ENCODE results near the gene CDKN2A.

DNA sequence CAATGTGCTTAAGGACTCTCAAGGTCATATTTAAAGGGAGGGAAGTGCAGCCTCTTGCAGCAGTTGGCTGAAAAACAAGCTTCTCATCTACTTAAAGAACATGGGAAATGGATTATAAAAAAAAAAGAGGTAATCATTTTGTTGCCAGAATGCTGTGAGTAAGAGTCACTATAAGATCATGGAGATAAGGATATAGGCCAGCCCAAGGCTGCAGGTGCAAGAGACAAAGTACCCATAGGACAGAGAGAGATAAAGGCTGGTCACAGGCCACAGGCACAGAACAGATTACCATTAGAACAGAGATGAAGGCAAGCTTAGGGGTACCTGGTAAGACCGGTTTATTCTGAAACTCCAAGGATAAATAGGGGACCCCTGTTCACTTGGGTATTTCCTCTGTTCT, 70.5 kb downstream of the CDKN2A start:
- TF ChIP-seq ZNF121 (CRISPR knock-in tag; IDR thresholded peaks at IDR 0.05) (no peak), ATF3 (CRISPR knock-in tag; conservative IDR thresholded peaks at IDR 0.05) (no peak), CTCF (IDR thresholded peaks at IDR 0.05) (no peak), ZBTB43 (CRISPR knock-in tag; IDR thresholded peaks at IDR 0.05) (no peak), ETV6 (CRISPR knock-in tag; IDR thresholded peaks at IDR 0.05) (no peak)
- TF ChIP-seq, protein P1, sequence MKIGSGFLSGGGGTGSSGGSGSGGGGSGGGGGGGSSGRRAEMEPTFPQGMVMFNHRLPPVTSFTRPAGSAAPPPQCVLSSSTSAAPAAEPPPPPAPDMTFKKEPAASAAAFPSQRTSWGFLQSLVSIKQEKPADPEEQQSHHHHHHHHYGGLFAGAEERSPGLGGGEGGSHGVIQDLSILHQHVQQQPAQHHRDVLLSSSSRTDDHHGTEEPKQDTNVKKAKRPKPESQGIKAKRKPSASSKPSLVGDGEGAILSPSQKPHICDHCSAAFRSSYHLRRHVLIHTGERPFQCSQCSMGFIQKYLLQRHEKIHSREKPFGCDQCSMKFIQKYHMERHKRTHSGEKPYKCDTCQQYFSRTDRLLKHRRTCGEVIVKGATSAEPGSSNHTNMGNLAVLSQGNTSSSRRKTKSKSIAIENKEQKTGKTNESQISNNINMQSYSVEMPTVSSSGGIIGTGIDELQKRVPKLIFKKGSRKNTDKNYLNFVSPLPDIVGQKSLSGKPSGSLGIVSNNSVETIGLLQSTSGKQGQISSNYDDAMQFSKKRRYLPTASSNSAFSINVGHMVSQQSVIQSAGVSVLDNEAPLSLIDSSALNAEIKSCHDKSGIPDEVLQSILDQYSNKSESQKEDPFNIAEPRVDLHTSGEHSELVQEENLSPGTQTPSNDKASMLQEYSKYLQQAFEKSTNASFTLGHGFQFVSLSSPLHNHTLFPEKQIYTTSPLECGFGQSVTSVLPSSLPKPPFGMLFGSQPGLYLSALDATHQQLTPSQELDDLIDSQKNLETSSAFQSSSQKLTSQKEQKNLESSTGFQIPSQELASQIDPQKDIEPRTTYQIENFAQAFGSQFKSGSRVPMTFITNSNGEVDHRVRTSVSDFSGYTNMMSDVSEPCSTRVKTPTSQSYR (CRISPR knock-in tag; IDR thresholded peaks at IDR 0.05): no peak

All from WTC11 (cell line).